HG03095 (cell line): Measurements from ENCODE around the gene TRAK1.
A peak's percentile ranks its signal among the peaks of the same experiment; 100 is the strongest.

Source experiments
- ATAC-seq: cut with Tn5 transposase; IDR thresholded peaks from one replicate; pipeline ENCODE4 v1.9.1; 2021; ENCODE audit warnings: moderate library complexity; ENCODE audit not compliant: unreplicated experiment

Gene TRAK1

GRCh38 chr3:42194943-42195510 is 103.9 kb downstream of the TRAK1 start:
- ATAC-seq = no peak

- ATAC-seq = peak; percentile 62
These were observed 104.7 kb downstream of the TRAK1 start for GRCh38 chr3:42195879-42196330.

- ATAC-seq = no peak
These were observed 107.6 kb downstream of the TRAK1 start for GRCh38 chr3:42198709-42199108.

- ATAC-seq = no peak
These were observed 111.2 kb downstream of the TRAK1 start for GRCh38 chr3:42202217-42202865.

- ATAC-seq = no peak
These were observed 113.9 kb downstream of the TRAK1 start for GRCh38 chr3:42204867-42205599.

GRCh38 chr3:42205800-42206514 is 114.8 kb downstream of the TRAK1 start:
- peak; percentile 87 for ATAC-seq

- no peak for ATAC-seq
These were observed 118.8 kb downstream of the TRAK1 start for GRCh38 chr3:42209917-42210316.

GRCh38 chr3:42210726-42211125 is 119.6 kb downstream of the TRAK1 start:
- no peak for ATAC-seq

- no peak for ATAC-seq
These were observed 122.3 kb downstream of the TRAK1 start for GRCh38 chr3:42213417-42213816.

- ATAC-seq = no peak
These were observed 122.9 kb downstream of the TRAK1 start for GRCh38 chr3:42214064-42214463.

- no peak for ATAC-seq
These were observed 123.6 kb downstream of the TRAK1 start for GRCh38 chr3:42214565-42215283.

- peak; percentile 52 for ATAC-seq
These were observed 125.1 kb downstream of the TRAK1 start for GRCh38 chr3:42216302-42216701.

- ATAC-seq = no peak
These were observed 125.8 kb downstream of the TRAK1 start for GRCh38 chr3:42216931-42217333.

- ATAC-seq = no peak
These were observed 129.4 kb downstream of the TRAK1 start for GRCh38 chr3:42220436-42221121.

GRCh38 chr3:42222942-42223693 is 132.0 kb downstream of the TRAK1 start:
- no peak for ATAC-seq

GRCh38 chr3:42224178-42224577 is 133.0 kb downstream of the TRAK1 start:
- ATAC-seq = no peak

- no peak for ATAC-seq
These were observed 133.7 kb downstream of the TRAK1 start for GRCh38 chr3:42224658-42225421.

GRCh38 chr3:42225486-42226363 is 134.6 kb downstream of the TRAK1 start:
- ATAC-seq = no peak
